ENCODE measurements around the gene MAU2.

DNA sequence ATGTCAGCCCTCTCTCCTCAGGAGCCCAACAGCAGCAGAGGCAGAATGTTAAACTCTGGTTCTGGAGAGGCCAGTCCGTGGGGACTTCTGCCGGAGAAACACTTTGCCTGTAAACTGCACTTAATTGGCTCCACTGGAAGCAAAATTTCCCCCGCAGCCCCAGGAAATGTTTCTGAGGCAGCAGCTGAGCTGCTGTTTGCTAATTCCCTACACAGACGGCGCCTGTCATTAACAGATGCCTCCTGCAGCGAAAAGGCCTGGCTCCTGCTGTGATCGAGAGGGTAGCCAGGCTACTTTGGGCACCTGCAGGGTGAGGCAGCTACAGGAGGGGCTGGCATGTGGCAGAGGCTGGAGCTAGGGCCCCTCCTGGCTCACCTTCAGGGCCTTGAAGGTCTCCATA, 42.3 kb upstream of the MAU2 start:
- TF ChIP-seq, protein P1, sequence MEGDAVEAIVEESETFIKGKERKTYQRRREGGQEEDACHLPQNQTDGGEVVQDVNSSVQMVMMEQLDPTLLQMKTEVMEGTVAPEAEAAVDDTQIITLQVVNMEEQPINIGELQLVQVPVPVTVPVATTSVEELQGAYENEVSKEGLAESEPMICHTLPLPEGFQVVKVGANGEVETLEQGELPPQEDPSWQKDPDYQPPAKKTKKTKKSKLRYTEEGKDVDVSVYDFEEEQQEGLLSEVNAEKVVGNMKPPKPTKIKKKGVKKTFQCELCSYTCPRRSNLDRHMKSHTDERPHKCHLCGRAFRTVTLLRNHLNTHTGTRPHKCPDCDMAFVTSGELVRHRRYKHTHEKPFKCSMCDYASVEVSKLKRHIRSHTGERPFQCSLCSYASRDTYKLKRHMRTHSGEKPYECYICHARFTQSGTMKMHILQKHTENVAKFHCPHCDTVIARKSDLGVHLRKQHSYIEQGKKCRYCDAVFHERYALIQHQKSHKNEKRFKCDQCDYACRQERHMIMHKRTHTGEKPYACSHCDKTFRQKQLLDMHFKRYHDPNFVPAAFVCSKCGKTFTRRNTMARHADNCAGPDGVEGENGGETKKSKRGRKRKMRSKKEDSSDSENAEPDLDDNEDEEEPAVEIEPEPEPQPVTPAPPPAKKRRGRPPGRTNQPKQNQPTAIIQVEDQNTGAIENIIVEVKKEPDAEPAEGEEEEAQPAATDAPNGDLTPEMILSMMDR (IDR thresholded peaks at IDR 0.05) = no peak
- no peak for TF ChIP-seq POLR2A (IDR thresholded peaks at IDR 0.05)
- no peak for TF ChIP-seq POLR2AphosphoS5 (IDR thresholded peaks at IDR 0.05)

Data from prostate gland (tissue), 2 donors.